ENCODE measurements around the gene EFNB2.

EFNB2 gene

GRCh38 chr13:106536244-106537034 is 977 bp upstream of the EFNB2 start:
- in situ Hi-C loops (cut with HindIII; ENCODE audit: low sequenced_read_pairs) = no loop called here
- H3K4me3 ChIP-seq (ENCODE audit: low read depth, low read length) = peak overlapping the region; percentile 62
- peak; percentile 92 for DNase-seq (ENCODE audit: low read depth, low spot score)
- peak; percentile 97 for TF ChIP-seq CTCF (IDR thresholded peaks at IDR 0.05; ENCODE audit: low read depth, low read length)

- no peak for TF ChIP-seq CTCF (IDR thresholded peaks at IDR 0.05; ENCODE audit: low read depth, low read length)
- H3K4me3 ChIP-seq (ENCODE audit: low read depth, low read length) = peak overlapping the region; percentile 87
- DNase-seq (ENCODE audit: low read depth, low spot score) = peak; percentile 47
- in situ Hi-C loops (cut with HindIII; ENCODE audit: low sequenced_read_pairs) = no loop called here
Measured at GRCh38 chr13:106534639-106535551, 567 bp downstream of the EFNB2 start.

GRCh38 chr13:106533943-106534638 is 1.4 kb downstream of the EFNB2 start:
- TF ChIP-seq CTCF (IDR thresholded peaks at IDR 0.05; ENCODE audit: low read depth, low read length) = peak; percentile 11
- H3K4me3 ChIP-seq (ENCODE audit: low read depth, low read length) = peak overlapping the region; percentile 87
- peak; percentile 77 for DNase-seq (ENCODE audit: low read depth, low spot score)
- in situ Hi-C loops (cut with HindIII; ENCODE audit: low sequenced_read_pairs) = no loop called here

GRCh38 chr13:106533101-106533942 is 2.1 kb downstream of the EFNB2 start:
- TF ChIP-seq CTCF (IDR thresholded peaks at IDR 0.05; ENCODE audit: low read depth, low read length) = peak; percentile 43
- in situ Hi-C loops (cut with HindIII; ENCODE audit: low sequenced_read_pairs) = no loop called here
- H3K4me3 ChIP-seq (ENCODE audit: low read depth, low read length) = peak overlapping the region; percentile 87
- peak; percentile 85 for DNase-seq (ENCODE audit: low read depth, low spot score)

GRCh38 chr13:106532111-106532929 is 3.1 kb downstream of the EFNB2 start:
- peak; percentile 59 for DNase-seq (ENCODE audit: low read depth, low spot score)
- peak overlapping the region; percentile 87 for H3K4me3 ChIP-seq (ENCODE audit: low read depth, low read length)
- in situ Hi-C loops (cut with HindIII; ENCODE audit: low sequenced_read_pairs) = no loop called here
- TF ChIP-seq CTCF (IDR thresholded peaks at IDR 0.05; ENCODE audit: low read depth, low read length) = no peak

All from astrocyte of the spinal cord (primary cell).